Measurements from ENCODE around the gene ALOXE3. TPM values are rescaled to one million over a fixed set of nuclear protein-coding genes. Genes with fewer than 3 reads are reported as not detected.
A peak's percentile ranks its signal among the peaks of the same experiment; 100 is the strongest.

The ALOXE3 gene
- total RNA-seq, 2 donors from 2014 or later, result 0.20 TPM; not detected in 1

GRCh38 chr17:8056232-8056975, 61.9 kb downstream of the ALOXE3 start:
- no peaks in the 10 kb centered on the region for H3K9me3 ChIP-seq
- no peak for TF ChIP-seq CTCF (IDR thresholded peaks at IDR 0.05)
- peak; percentile 73 for DNase-seq (ENCODE audit: low spot score)
- peaks cover 0 to 10% of the 10 kb centered on the region in 2 donors for H3K4me1 ChIP-seq
- peaks cover 4 to 8% of the 10 kb centered on the region in 2 donors for H3K27me3 ChIP-seq
- H3K27ac ChIP-seq, result no peak overlapping the region
- H3K36me3 ChIP-seq, result no peaks in the 10 kb centered on the region
- no peak overlapping the region for H3K4me3 ChIP-seq

- Histone ChIP-seq H3K36me3 (no peaks in the 10 kb centered on the region), H3K27ac (no peak overlapping the region), H3K9me3 (no peaks in the 10 kb centered on the region), H3K27me3 (peaks cover 0 to 8% of the 10 kb centered on the region in 2 donors), H3K4me3 (no peak overlapping the region), H3K4me1 (peaks cover 0 to 10% of the 10 kb centered on the region in 2 donors)
- DNase-seq (ENCODE audit: low spot score), result no peak
- no peak for TF ChIP-seq CTCF (IDR thresholded peaks at IDR 0.05)
Observed at GRCh38 chr17:8055851-8056231, 62.5 kb downstream of the ALOXE3 start.

- Histone ChIP-seq H3K27ac (no peak overlapping the region), H3K36me3 (no peaks in the 10 kb centered on the region), H3K27me3 (no peaks in the 10 kb centered on the region), H3K4me3 (no peak overlapping the region), H3K4me1 (peaks cover 0 to 10% of the 10 kb centered on the region in 2 donors), H3K9me3 (no peaks in the 10 kb centered on the region)
- DNase-seq (ENCODE audit: low spot score), result no peak
- TF ChIP-seq CTCF (IDR thresholded peaks at IDR 0.05), result no peak
Observed at GRCh38 chr17:8053600-8053999, 64.7 kb downstream of the ALOXE3 start.

- no peaks in the 10 kb centered on the region for H3K27me3 ChIP-seq
- peaks cover 0 to 6% of the 10 kb centered on the region in 2 donors for H3K4me1 ChIP-seq
- no peak for TF ChIP-seq CTCF (IDR thresholded peaks at IDR 0.05)
- H3K9me3 ChIP-seq, result no peaks in the 10 kb centered on the region
- H3K4me3 ChIP-seq, result no peak overlapping the region
- no peak for DNase-seq (ENCODE audit: low spot score)
- H3K27ac ChIP-seq, result no peak overlapping the region
- no peaks in the 10 kb centered on the region for H3K36me3 ChIP-seq
Observed at GRCh38 chr17:8052256-8053252, 65.8 kb downstream of the ALOXE3 start.

- no peak overlapping the region for H3K27ac ChIP-seq
- no peaks in the 10 kb centered on the region for H3K4me1 ChIP-seq
- H3K36me3 ChIP-seq, result no peaks in the 10 kb centered on the region
- no peaks in the 10 kb centered on the region for H3K27me3 ChIP-seq
- TF ChIP-seq CTCF (IDR thresholded peaks at IDR 0.05), result no peak
- DNase-seq (ENCODE audit: low spot score), result no peak
- no peaks in the 10 kb centered on the region for H3K9me3 ChIP-seq
- H3K4me3 ChIP-seq, result no peak overlapping the region
Observed at GRCh38 chr17:8051831-8052230, 66.5 kb downstream of the ALOXE3 start.
